IPS DF 4.7 (cell line): ENCODE measurements around the gene AADACL3.
"Not testable (repeated sequence)": the region's sequence is repeated elsewhere in the genome, so short reads cannot be mapped to it uniquely, and the experiment has no call there.

Experiments
- DNase-seq: peaks from one replicate; pipeline ENCODE4 v3.0.0-alpha.2; 2013; ENCODE audit warnings: low spot score; ENCODE audit errors: extremely low read depth

The AADACL3 gene

GRCh38 chr1:12714710-12715475, 1.0 kb upstream of the AADACL3 start:
- no peak for DNase-seq

GRCh38 chr1:12717301-12717838, 1.5 kb downstream of the AADACL3 start:
- no peak for DNase-seq

GRCh38 chr1:12722626-12723025, 6.7 kb downstream of the AADACL3 start:
- no peak for DNase-seq

- DNase-seq: no peak
These were observed 12.5 kb downstream of the AADACL3 start for GRCh38 chr1:12728391-12728790.

DNA sequence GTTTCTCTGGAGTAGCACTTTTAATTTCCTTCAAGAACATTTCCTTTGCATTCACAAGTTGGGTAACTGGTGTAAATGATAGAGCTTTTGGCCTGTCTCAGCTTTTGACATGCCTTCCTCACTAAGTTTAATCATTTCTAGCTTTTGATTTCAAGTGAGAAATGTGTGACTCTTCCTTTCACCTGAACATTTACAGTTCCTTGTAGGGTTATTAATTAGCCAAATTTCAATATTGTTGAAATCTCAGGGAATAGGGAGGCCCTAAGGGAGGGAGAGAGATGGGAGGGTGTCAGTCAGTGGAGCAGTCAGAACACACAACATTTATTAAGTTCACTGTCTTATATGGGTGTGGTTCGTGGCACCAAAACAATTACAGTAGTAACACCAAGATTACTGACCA, 14.2 kb downstream of the AADACL3 start:
- no peak for DNase-seq

DNA sequence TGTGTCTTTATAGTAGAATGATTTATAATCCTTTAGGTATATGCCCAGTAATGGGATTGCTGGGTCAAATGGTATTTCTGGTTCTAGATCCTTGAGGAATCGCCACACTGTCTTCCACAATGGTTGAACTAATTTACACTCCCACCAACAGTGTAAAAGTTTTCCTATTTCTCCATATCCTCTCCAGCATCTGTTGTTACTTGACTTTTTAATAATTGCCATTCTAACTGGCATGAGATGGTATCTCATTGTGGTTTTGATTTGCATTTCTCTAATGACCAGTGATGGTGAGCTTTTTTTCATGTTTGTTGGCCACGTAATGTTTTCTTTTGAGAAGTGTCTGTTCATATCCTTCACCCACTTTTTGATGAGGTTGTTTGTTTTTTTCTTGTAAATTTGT, 15.2 kb downstream of the AADACL3 start:
- DNase-seq: not testable (repeated sequence)

DNA sequence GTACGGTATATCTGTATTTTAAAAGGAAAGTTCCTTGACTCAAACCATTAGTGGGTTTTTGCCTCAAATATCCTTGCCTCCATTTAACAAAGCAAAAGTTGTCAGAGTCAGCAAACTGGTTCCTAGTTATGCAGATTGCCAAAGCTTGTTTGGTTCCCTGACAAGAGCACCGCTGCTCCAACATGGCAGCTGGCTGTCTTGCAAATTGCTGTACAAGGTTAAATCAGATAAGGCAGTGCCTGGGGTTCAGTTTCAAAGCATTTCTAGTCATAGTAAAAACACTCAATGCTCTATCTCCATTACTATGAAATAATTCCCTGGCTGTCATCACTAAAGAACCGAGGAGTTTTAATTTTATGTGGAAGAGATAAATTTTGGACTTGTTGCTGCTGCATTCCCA, 18.7 kb downstream of the AADACL3 start:
- no peak for DNase-seq

- DNase-seq: no peak
These were observed 23.0 kb downstream of the AADACL3 start for GRCh38 chr1:12738934-12739333.

GRCh38 chr1:12739613-12740012, 23.7 kb downstream of the AADACL3 start:
- no peak for DNase-seq

DNA sequence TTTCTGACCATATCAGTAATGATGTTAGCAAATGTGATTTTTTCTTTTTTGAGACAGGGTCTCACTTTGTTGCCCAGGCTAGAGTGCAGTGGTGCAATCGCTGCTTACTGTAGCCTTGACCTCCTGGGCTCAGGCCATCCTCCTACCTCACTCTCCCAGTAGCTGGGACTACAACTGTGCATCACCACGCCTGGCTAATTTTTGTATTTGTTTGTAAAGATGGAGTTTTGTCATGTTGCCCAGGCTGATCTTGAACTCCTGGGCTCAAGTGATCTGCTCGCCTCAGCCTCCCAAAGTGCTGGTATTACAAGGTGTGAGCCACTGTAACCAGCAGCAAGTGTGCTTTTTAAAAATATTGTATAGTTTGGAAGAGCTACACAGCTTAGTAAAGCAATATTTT, 26.0 kb downstream of the AADACL3 start:
- DNase-seq: no peak

- DNase-seq: no peak
These were observed 29.4 kb downstream of the AADACL3 start for GRCh38 chr1:12745126-12745991.

GRCh38 chr1:12745992-12746323, 30.0 kb downstream of the AADACL3 start, which contains the start of gene CFAP107:
Gene CFAP107, plus strand, starts transcription at chr1:12746200. Its CDS starts 231 bp downstream, at chr1:12746431.
- no peak for DNase-seq

- no peak for DNase-seq
These were observed 33.0 kb downstream of the AADACL3 start for GRCh38 chr1:12748778-12749355.

- DNase-seq: no peak
These were observed 38.8 kb downstream of the AADACL3 start for GRCh38 chr1:12754738-12755137.

DNA sequence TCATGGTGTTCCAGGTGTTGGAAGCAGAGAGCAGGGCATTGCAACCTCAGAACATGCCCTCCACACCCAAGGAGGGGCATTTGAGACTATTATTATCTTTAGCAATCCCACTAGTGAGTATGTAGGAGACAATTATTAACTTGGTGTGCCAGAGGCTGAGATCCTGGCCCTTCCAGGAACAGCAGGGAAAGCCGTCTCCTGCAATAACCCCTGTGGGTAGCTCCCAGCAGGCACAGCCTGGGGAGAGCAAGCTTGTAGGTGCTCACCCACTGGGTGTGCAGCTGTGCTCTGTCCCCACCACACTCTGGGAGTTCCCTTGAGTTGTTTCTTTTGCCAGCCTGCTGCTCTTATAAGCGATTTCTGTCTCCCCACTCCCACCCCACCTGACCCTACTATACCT, 40.4 kb downstream of the AADACL3 start:
- DNase-seq: no peak

- DNase-seq: no peak
These were observed 41.0 kb downstream of the AADACL3 start for GRCh38 chr1:12756768-12757413.

DNA sequence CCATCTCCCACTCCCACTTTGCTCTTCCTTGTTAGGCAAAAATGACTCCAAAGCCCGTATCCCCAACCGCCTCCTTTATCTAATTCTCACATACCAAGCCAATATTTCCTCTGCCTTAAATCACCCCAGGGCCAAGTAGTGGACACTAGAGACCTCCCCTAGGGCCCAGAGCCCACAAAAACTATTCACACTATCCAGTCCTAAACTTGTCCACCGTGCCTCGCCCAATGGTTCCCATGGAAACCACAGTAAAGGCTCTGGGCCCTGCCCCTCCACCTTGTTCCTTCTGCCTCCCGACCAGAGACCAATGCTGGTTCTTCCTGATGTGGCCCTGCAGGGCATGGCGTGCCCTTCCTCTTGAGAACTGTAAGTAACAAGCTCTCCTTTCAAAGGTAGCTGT, 41.9 kb downstream of the AADACL3 start:
- DNase-seq: no peak

- no peak for DNase-seq
These were observed 44.4 kb downstream of the AADACL3 start for GRCh38 chr1:12760256-12760795.

- no peak for DNase-seq
These were observed 45.9 kb downstream of the AADACL3 start for GRCh38 chr1:12761781-12762180.

GRCh38 chr1:12762766-12763165, 46.9 kb downstream of the AADACL3 start:
- no peak for DNase-seq

- DNase-seq: no peak
These were observed 47.6 kb downstream of the AADACL3 start for GRCh38 chr1:12763479-12763878.
